ENCODE measurements around the gene IFNA5. TPM values are rescaled to one million over a fixed set of nuclear protein-coding genes. Genes with fewer than 3 reads are reported as not detected.

IFNA5 gene
- total and polyA plus RNA-seq, 8 donors = not detected

DNA sequence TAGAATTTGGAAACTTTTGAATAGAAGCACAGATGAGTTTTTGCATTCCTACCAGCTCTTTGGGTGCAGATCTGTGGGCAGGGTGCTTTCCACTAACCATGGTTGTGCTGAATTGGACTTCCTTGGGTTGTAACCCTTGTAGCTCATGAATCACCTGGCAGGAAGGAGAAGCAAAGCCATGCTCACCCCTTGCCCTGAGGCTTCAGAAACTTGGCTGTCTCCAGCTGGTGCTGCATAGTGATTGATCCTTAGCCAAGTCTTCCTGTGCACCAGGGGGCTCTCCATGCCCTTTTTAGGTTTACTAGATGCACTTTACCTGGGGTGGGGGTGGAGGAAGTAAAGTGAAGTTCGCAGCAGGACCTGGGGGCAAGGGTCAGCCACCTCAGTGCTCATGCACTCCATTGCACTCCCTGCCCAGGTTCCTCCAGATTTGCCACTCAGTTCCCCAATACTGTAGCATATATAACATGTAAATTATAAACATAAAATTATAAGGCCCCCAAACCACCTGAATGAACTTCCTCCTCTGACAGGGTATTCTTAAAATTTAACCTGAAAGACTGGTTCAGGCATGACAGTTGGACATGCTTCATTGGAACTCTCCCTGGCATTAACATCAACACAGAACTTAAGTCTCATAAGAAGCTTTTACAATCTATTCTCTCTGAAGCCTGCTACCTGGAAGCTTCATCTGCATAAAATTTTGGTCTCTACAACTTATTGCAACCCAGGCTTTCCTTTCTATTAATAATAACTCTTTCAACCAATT is 39.5 kb downstream of the IFNA5 start:
- peaks cover 0 to 7% of the 10 kb centered on the region in 2 donors for H3K27me3 ChIP-seq
- TF ChIP-seq, protein P1, sequence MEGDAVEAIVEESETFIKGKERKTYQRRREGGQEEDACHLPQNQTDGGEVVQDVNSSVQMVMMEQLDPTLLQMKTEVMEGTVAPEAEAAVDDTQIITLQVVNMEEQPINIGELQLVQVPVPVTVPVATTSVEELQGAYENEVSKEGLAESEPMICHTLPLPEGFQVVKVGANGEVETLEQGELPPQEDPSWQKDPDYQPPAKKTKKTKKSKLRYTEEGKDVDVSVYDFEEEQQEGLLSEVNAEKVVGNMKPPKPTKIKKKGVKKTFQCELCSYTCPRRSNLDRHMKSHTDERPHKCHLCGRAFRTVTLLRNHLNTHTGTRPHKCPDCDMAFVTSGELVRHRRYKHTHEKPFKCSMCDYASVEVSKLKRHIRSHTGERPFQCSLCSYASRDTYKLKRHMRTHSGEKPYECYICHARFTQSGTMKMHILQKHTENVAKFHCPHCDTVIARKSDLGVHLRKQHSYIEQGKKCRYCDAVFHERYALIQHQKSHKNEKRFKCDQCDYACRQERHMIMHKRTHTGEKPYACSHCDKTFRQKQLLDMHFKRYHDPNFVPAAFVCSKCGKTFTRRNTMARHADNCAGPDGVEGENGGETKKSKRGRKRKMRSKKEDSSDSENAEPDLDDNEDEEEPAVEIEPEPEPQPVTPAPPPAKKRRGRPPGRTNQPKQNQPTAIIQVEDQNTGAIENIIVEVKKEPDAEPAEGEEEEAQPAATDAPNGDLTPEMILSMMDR (IDR thresholded peaks at IDR 0.05) = no peak
- DNase-seq (no peak), ATAC-seq (no peak)
- no peaks in the 10 kb centered on the region for H3K36me3 ChIP-seq
- no peak overlapping the region for H3K27ac ChIP-seq
- intact Hi-C loops (cut with DNase I) = no loop called here
- no peak overlapping the region for H3K4me3 ChIP-seq
- no peaks in the 10 kb centered on the region for H3K4me1 ChIP-seq
- no peaks in the 10 kb centered on the region for H3K9me3 ChIP-seq

DNA sequence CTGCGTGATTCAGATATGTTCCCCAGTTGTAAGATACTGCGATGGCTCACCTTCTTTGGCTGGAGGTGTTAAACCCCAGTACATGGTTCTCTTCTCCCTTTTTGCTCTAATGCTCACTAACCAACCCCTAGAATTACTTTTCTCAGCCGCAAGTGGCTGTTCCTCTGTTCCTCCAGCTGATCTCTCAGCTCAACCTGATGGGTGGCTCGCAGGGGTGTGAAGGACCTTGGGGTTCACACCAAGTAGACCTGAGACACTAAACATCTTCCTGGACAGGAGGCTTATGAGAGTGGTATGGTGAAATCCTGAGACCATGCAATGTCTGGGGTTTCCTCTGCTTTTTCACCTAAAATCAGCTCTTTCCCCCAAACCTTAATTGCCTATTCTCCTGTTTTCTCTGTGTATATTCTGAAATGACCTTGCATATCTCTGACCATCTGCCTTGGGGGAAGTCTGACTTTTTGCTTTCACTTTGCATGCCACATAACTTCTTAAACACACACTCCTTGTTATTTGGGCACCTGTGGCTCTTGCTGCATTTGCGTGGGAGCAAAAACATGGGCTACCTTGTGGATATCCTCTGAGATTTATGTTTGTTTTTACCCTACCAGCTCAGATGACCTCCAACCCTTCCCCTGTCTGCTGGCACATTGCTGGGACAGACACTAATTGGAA is 49.4 kb downstream of the IFNA5 start:
- DNase-seq = no peak
- intact Hi-C loops (cut with DNase I) = no loop called here
- peaks cover 0 to 17% of the 10 kb centered on the region in 2 donors for H3K27me3 ChIP-seq
- H3K4me3 ChIP-seq = no peak overlapping the region
- peaks cover 0 to 14% of the 10 kb centered on the region in 2 donors for H3K4me1 ChIP-seq
- no peak overlapping the region for H3K27ac ChIP-seq
- no peaks in the 10 kb centered on the region for H3K36me3 ChIP-seq
- ATAC-seq = no peak
- TF ChIP-seq, protein P1 (IDR thresholded peaks at IDR 0.05) = no peak
- no peaks in the 10 kb centered on the region for H3K9me3 ChIP-seq

Other genes starting within 250 kb of the IFNA5 start
- not detected for gene IFNB1, start 227.4 kb downstream of the IFNA5 start, total RNA-seq
- not detected for gene IFNB1, start 227.4 kb downstream of the IFNA5 start, polyA plus RNA-seq (ENCODE audit: insufficient read length in 6 of 6)
- gene IFNW1, start 163.5 kb downstream of the IFNA5 start, total RNA-seq = not detected
- gene IFNW1, start 163.5 kb downstream of the IFNA5 start, polyA plus RNA-seq (ENCODE audit: insufficient read length in 6 of 6) = under 1 TPM in 3 of 6 donors, not detected in 3; 0.07 to 0.15 (median 0.09) TPM
- gene IFNA21, start 138.7 kb downstream of the IFNA5 start, total RNA-seq = not detected
- gene IFNA21, start 138.7 kb downstream of the IFNA5 start, polyA plus RNA-seq (ENCODE audit: insufficient read length in 6 of 6) = not detected
- gene IFNA4, start 117.7 kb downstream of the IFNA5 start, total RNA-seq = not detected
- gene IFNA4, start 117.7 kb downstream of the IFNA5 start, polyA plus RNA-seq (ENCODE audit: insufficient read length in 6 of 6) = not detected
- gene IFNA7, start 103.1 kb downstream of the IFNA5 start, total RNA-seq = not detected
- not detected for gene IFNA7, start 103.1 kb downstream of the IFNA5 start, polyA plus RNA-seq (ENCODE audit: insufficient read length in 6 of 6)
- gene IFNA10, start 98.2 kb downstream of the IFNA5 start, total RNA-seq = not detected
- gene IFNA10, start 98.2 kb downstream of the IFNA5 start, polyA plus RNA-seq (ENCODE audit: insufficient read length in 6 of 6) = not detected
- not detected for gene IFNA16, start 88.0 kb downstream of the IFNA5 start, total RNA-seq
- gene IFNA16, start 88.0 kb downstream of the IFNA5 start, polyA plus RNA-seq (ENCODE audit: insufficient read length in 6 of 6) = not detected
- not detected for gene IFNA17, start 77.1 kb downstream of the IFNA5 start, total RNA-seq
- gene IFNA17, start 77.1 kb downstream of the IFNA5 start, polyA plus RNA-seq (ENCODE audit: insufficient read length in 6 of 6) = not detected
- not detected for gene IFNA14, start 65.3 kb downstream of the IFNA5 start, total RNA-seq
- not detected for gene IFNA14, start 65.3 kb downstream of the IFNA5 start, polyA plus RNA-seq (ENCODE audit: insufficient read length in 6 of 6)
- 10 to 100 TPM; 21.6 to 23.4 TPM for gene KLHL9, start 30.1 kb upstream of the IFNA5 start, total RNA-seq
- gene KLHL9, start 30.1 kb upstream of the IFNA5 start, polyA plus RNA-seq (ENCODE audit: insufficient read length in 6 of 6) = 10 to 100 TPM; 39.1 to 45.5 (median 42.0) TPM
- not detected for gene IFNA6, start 45.6 kb upstream of the IFNA5 start, total RNA-seq
- gene IFNA6, start 45.6 kb upstream of the IFNA5 start, polyA plus RNA-seq (ENCODE audit: insufficient read length in 6 of 6) = not detected
- gene IFNA13, start 62.7 kb upstream of the IFNA5 start, total RNA-seq = not detected
- gene IFNA13, start 62.7 kb upstream of the IFNA5 start, polyA plus RNA-seq (ENCODE audit: insufficient read length in 6 of 6) = under 1 TPM in 1 of 6 donors, not detected in 5; 0.14 TPM
- gene IFNA2, start 80.1 kb upstream of the IFNA5 start, total RNA-seq = not detected
- gene IFNA2, start 80.1 kb upstream of the IFNA5 start, polyA plus RNA-seq (ENCODE audit: insufficient read length in 6 of 6) = under 1 TPM in 1 of 6 donors, not detected in 5; 0.13 TPM
- gene IFNA8, start 103.8 kb upstream of the IFNA5 start, total RNA-seq = not detected
- not detected for gene IFNA8, start 103.8 kb upstream of the IFNA5 start, polyA plus RNA-seq (ENCODE audit: insufficient read length in 6 of 6)
- not detected for gene IFNA1, start 135.1 kb upstream of the IFNA5 start, total RNA-seq
- not detected for gene IFNA1, start 135.1 kb upstream of the IFNA5 start, polyA plus RNA-seq (ENCODE audit: insufficient read length in 6 of 6)
- not detected for gene IFNE, start 177.0 kb upstream of the IFNA5 start, total RNA-seq
- gene IFNE, start 177.0 kb upstream of the IFNA5 start, polyA plus RNA-seq (ENCODE audit: insufficient read length in 6 of 6) = under 1 TPM; 0.10 to 0.58 (median 0.20) TPM